ENCODE data around the gene PHF21B.

The PHF21B gene

DNA sequence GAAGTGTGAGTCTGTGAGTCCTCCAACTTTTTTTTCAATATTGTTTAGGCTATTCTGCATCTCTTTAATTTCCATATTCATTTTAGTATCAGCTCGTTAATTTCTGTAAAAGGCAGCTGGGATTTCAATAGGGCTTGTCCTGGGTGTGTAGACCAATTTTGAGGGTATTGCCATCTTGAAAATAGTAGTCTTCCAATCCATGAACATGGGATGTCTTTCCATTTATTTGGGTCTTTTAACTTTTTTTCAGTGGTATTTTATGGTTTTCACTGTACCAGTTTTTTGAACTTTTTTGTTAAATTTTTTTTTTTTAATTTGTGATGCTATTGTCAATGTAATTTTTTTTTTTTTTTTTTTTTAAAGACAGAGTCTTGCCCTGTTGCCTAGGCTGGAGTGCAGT, 177.9 kb downstream of the PHF21B start:
- no peak overlapping the region for H3K27ac Mint-ChIP-seq (ENCODE audit: low read depth)
- H3K27me3 Mint-ChIP-seq: peaks cover 46% of the 10 kb centered on the region
- H3K4me3 Mint-ChIP-seq: no peak overlapping the region
- no peaks in the 10 kb centered on the region for H3K4me1 Mint-ChIP-seq
- ATAC-seq (replicated peaks; ENCODE audit: extremely low read depth, poor library complexity, severe bottlenecking): no peak
- peaks cover 7% of the 10 kb centered on the region for H3K9me3 Mint-ChIP-seq
- peaks cover 7% of the 10 kb centered on the region for H3K36me3 Mint-ChIP-seq (ENCODE audit: insufficient read depth)
- no peak for DNase-seq (ENCODE audit: low spot score in 2 of 2)
